ENCODE data around the gene SCOC. TPM values are rescaled to one million over a fixed set of nuclear protein-coding genes. Genes with fewer than 3 reads are reported as not detected.

SCOC gene
- total and polyA plus RNA-seq, 2 donors (not counting 3 experiments of a cell fraction or from before 2014, with no cell fraction given) = 12.3 to 38.3 TPM

DNA sequence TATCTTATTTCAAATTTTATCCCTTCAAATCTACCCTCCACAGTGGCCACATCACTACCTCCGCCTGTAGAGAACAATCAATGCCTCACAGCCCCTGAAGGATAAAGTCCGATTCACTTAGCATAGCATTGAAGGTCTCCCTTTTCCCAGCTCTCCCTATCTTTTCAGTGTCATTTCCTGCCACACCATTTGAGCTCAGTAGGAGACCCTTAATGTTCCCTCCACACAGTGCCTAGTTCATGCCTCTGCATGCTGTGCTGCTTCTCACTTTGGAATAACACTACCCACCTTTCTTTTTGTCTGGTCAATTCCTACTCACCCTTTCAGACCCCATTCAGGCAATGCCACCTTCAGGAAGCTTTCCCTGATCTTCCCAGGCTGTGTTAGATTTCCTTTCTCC lies 23.6 kb upstream of the SCOC start:
- Histone ChIP-seq H3K9me3 (replicated peaks; ENCODE audit: control insufficient read depth, insufficient read depth, low read length) (no peaks in the 10 kb centered on the region), H3K9ac (replicated peaks; ENCODE audit: extremely low read depth, insufficient read depth, low read length) (no peak overlapping the region), H3K27me3 (ENCODE audit: control insufficient read depth in 2 of 2, insufficient read depth in 2 of 2, low read length in 2 of 2) (peaks cover 11 to 12% of the 10 kb centered on the region in 2 experiments), H3K4me2 (ENCODE audit: insufficient read depth, low read length) (no peak overlapping the region), H3K27ac (ENCODE audit: insufficient read depth, low read depth, low read length) (no peak overlapping the region), H2AFZ (ENCODE audit: low read depth, low read length) (no peak overlapping the region), H3K4me1 (ENCODE audit: control insufficient read depth, extremely low read depth, insufficient read depth, low read length) (no peaks in the 10 kb centered on the region), H3K9me1 (replicated peaks; ENCODE audit: control insufficient read depth, extremely low read depth, insufficient read depth, low read length) (no peaks in the 10 kb centered on the region), H3K79me2 (ENCODE audit: control insufficient read depth, insufficient read depth, low read length) (no peaks in the 10 kb centered on the region), H3K4me3 (replicated peaks in 1 of 3; ENCODE audit: insufficient read depth in 1 of 3, low read depth in 1 of 3, low read length in 3 of 3) (no peak overlapping the region), H3K36me3 (ENCODE audit: control insufficient read depth in 2 of 2, extremely low read depth in 1 of 2, insufficient read depth in 2 of 2, low read length in 2 of 2) (no peaks in the 10 kb centered on the region), H4K20me1 (replicated peaks; ENCODE audit: control insufficient read depth, extremely low read depth, insufficient read depth, low read length) (no peaks in the 10 kb centered on the region)
- no peak for DNase-seq (ENCODE audit: low read depth, low spot score)
- no TSS peak for BruUV-seq (replicated peaks)
- no peak for TF ChIP-seq MYC (IDR thresholded peaks at IDR 0.05; ENCODE audit: low read depth, low read length)
- no peak for TF ChIP-seq JUN (IDR thresholded peaks at IDR 0.05; ENCODE audit: borderline replicate concordance, insufficient read depth, insufficient read length, low read depth)
- TF ChIP-seq POLR2AphosphoS5 (IDR thresholded peaks at IDR 0.05; ENCODE audit: insufficient read depth, low read depth, low read length) = no peak
- TF ChIP-seq, protein P1, sequence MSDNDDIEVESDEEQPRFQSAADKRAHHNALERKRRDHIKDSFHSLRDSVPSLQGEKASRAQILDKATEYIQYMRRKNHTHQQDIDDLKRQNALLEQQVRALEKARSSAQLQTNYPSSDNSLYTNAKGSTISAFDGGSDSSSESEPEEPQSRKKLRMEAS (IDR thresholded peaks at IDR 0.05; ENCODE audit: insufficient read depth, insufficient read length) = no peak
- no peak for TF ChIP-seq GATA2 (IDR thresholded peaks at IDR 0.05; ENCODE audit: insufficient read depth, insufficient read length, low read depth, low read length)
- TF ChIP-seq POLR2A (IDR thresholded peaks at IDR 0.05; ENCODE audit: low read depth, low read length) = no peak
- TF ChIP-seq EZH2 (IDR thresholded peaks at IDR 0.05; ENCODE audit: borderline replicate concordance, low read depth, low read length, severe bottlenecking) = no peak
- TF ChIP-seq, protein P2, sequence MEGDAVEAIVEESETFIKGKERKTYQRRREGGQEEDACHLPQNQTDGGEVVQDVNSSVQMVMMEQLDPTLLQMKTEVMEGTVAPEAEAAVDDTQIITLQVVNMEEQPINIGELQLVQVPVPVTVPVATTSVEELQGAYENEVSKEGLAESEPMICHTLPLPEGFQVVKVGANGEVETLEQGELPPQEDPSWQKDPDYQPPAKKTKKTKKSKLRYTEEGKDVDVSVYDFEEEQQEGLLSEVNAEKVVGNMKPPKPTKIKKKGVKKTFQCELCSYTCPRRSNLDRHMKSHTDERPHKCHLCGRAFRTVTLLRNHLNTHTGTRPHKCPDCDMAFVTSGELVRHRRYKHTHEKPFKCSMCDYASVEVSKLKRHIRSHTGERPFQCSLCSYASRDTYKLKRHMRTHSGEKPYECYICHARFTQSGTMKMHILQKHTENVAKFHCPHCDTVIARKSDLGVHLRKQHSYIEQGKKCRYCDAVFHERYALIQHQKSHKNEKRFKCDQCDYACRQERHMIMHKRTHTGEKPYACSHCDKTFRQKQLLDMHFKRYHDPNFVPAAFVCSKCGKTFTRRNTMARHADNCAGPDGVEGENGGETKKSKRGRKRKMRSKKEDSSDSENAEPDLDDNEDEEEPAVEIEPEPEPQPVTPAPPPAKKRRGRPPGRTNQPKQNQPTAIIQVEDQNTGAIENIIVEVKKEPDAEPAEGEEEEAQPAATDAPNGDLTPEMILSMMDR (IDR thresholded peaks at IDR 0.05; ENCODE audit: extremely low read depth in 1 of 2, insufficient read depth in 1 of 2, low read depth in 1 of 2, low read length in 2 of 2) = no peak
- TF ChIP-seq FOS (IDR thresholded peaks at IDR 0.05; ENCODE audit: borderline replicate concordance, insufficient read depth, low read length) = no peak
- CTCF ChIA-PET = interaction anchor here (0.9 to 5.5 kb wide), 3 partner anchors 10 to 501 kb away, joined by 3 to 37 read pairs (median 4); no protein-coding TSS in a partner anchor
- intact Hi-C loops (cut with micrococcal nuclease) (no loop called here), dilution Hi-C loops (cut with MboI; ENCODE audit: extremely low pct_ligation_motif_present, low sequenced_read_pairs) (no loop called here)
- POLR2A ChIA-PET = no interaction called here
- no peak for FAIRE-seq

Data from endothelial cell of umbilical vein (primary cell).